NCI-H128 (cell line): ENCODE data around the gene BZW1.
"Not testable (repeated sequence)": the region's sequence is repeated elsewhere in the genome, so short reads cannot be mapped to it uniquely, and the experiment has no call there.

Experiments
- DNase-seq: peaks from one replicate; lab custom pipeline; 2025; ENCODE audit not compliant: unreplicated experiment; lab: John Stamatoyannopoulos, UW

The BZW1 gene

GRCh38 chr2:200790185-200790584 is 21.5 kb upstream of the BZW1 start:
- DNase-seq = no peak

GRCh38 chr2:200791905-200792304 is 19.8 kb upstream of the BZW1 start:
- DNase-seq = no peak

GRCh38 chr2:200794143-200794542 is 17.6 kb upstream of the BZW1 start:
- no peak for DNase-seq

GRCh38 chr2:200795028-200795440 is 16.7 kb upstream of the BZW1 start:
- DNase-seq = no peak

- no peak for DNase-seq
These were observed 15.1 kb upstream of the BZW1 start for GRCh38 chr2:200796561-200796960.

- no peak for DNase-seq
These were observed 14.4 kb upstream of the BZW1 start for GRCh38 chr2:200797242-200797770.

- no peak for DNase-seq
These were observed 13.2 kb upstream of the BZW1 start for GRCh38 chr2:200798514-200798913.

GRCh38 chr2:200800458-200800857 is 11.3 kb upstream of the BZW1 start:
- DNase-seq = no peak

GRCh38 chr2:200801431-200801830 is 10.3 kb upstream of the BZW1 start:
- DNase-seq = not testable (repeated sequence)

- DNase-seq = no peak
These were observed 2.0 kb upstream of the BZW1 start for GRCh38 chr2:200809506-200810251.

GRCh38 chr2:200810252-200810997 is 1.3 kb upstream of the BZW1 start:
- no peak for DNase-seq

GRCh38 chr2:200810998-200811332 is 745 bp upstream of the BZW1 start:
- DNase-seq = no peak

GRCh38 chr2:200812122-200813022 is 662 bp downstream of the BZW1 start:
- no peak for DNase-seq

GRCh38 chr2:200814276-200814815 is 2.6 kb downstream of the BZW1 start:
- DNase-seq = no peak

- DNase-seq = no peak
These were observed 3.2 kb downstream of the BZW1 start for GRCh38 chr2:200814917-200815316.

- DNase-seq = not testable (repeated sequence)
These were observed 7.0 kb downstream of the BZW1 start for GRCh38 chr2:200818732-200819131.

- no peak for DNase-seq
These were observed 9.0 kb downstream of the BZW1 start for GRCh38 chr2:200820573-200821234.

- DNase-seq = no peak
These were observed 10.1 kb downstream of the BZW1 start for GRCh38 chr2:200821686-200822245.

GRCh38 chr2:200828104-200828503 is 16.4 kb downstream of the BZW1 start:
- no peak for DNase-seq

GRCh38 chr2:200828572-200829257 is 17.0 kb downstream of the BZW1 start:
- DNase-seq = no peak
